Omental fat pad (tissue), 4 donors: Measurements from ENCODE around the gene PCDHGA4. TPM values are rescaled to one million over a fixed set of nuclear protein-coding genes. Genes with fewer than 3 reads are reported as not detected.
"Not testable (repeated sequence)": the region's sequence is repeated elsewhere in the genome, so short reads cannot be mapped to it uniquely, and the experiment has no call there.

Source experiments
- ATAC-seq: fragments of 150-250 bp; one replicate; pipeline ENCODE4 v1.9.1; 2016; ENCODE audit warnings: mild to moderate bottlenecking, moderate library complexity; ENCODE audit not compliant: low FRiP score
- DNase-seq: peaks from one replicate; pipeline ENCODE4 v3.0.0-alpha.2; 2019; ENCODE audit warnings: low spot score
- total RNA-seq, 4 donors: library from RNA; depleted of rRNA; stranded (reverse); fragments of >200 nt; gene quantifications; one replicate each; pipeline ENCODE4 v1.1.0, GENCODE V29; 2016
- TF ChIP-seq, protein P1 (sequence below), 3 donors: fragments of 450-650 bp; IDR thresholded peaks; one replicate each; pipeline ENCODE4 v1.5.1; 2016 to 2017; ENCODE audit warnings: antibody characterized with exemption in 3 of 3, mild to moderate bottlenecking in 3 of 3, moderate library complexity in 2 of 3

Gene PCDHGA4
- total RNA-seq, 4 donors from 2014 or later, result 2.6 to 9.0 (median 3.9) TPM

DNA sequence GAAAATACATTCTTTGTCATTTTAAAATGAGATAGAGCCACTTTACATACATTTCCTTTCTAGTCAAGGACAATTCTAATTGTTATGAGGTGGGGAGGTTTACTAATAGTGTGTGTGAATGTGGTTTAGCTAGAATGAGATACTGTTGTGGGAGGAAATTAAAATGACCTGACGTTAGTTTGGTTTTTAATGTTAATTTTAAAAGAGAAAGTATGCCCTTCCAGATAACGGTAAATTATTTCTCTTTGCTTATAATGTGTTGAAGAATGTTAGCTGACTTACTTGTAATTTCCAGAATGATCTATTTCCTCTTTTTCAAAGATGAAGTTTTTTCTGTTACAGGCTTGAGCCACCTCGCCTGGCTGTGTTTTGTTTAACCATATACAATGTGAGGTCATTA, 32.6 kb upstream of the PCDHGA4 start:
- no peak for DNase-seq
- TF ChIP-seq, protein P1, sequence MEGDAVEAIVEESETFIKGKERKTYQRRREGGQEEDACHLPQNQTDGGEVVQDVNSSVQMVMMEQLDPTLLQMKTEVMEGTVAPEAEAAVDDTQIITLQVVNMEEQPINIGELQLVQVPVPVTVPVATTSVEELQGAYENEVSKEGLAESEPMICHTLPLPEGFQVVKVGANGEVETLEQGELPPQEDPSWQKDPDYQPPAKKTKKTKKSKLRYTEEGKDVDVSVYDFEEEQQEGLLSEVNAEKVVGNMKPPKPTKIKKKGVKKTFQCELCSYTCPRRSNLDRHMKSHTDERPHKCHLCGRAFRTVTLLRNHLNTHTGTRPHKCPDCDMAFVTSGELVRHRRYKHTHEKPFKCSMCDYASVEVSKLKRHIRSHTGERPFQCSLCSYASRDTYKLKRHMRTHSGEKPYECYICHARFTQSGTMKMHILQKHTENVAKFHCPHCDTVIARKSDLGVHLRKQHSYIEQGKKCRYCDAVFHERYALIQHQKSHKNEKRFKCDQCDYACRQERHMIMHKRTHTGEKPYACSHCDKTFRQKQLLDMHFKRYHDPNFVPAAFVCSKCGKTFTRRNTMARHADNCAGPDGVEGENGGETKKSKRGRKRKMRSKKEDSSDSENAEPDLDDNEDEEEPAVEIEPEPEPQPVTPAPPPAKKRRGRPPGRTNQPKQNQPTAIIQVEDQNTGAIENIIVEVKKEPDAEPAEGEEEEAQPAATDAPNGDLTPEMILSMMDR (IDR thresholded peaks at IDR 0.05), result no peak
- no peak for ATAC-seq

DNA sequence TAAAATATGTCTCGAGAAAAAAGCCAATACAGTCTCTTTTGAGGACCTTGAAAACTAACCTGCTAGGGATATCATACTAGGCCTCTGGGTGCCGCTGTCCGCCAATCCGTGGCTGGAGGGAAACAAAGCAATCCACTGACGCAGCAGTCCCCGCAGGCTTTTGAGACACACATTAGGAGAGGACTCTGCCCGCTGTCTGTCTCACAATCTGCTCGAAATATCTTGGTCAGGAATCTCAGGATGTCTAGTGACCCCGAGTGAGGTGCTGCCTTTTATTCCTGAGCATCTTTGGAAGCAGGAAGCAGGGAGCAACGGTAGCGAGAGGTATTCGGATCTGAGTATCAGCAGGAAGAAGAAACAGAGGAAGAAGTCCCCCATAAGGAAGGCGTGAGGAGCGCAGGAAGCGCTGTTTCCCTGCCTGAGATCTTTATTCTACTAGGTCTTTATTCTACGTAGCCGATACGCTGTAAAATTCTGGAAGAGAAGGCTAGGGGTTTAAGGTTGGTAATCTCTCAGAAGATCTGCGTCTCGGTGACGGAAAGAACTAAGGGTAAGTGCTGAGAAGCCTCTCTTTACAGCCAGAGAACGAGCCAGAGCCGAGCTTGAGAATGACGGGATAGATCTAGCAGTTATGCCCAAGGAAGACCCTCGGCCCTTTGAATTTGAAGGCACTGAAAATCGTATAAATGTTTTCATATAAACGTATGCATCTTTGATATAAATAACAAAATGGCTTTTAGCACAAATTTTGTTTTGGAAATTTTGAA, 28.6 kb upstream of the PCDHGA4 start:
- no peak for DNase-seq
- TF ChIP-seq, protein P1 (IDR thresholded peaks at IDR 0.05), result no peak
- ATAC-seq, result peak; percentile 54

DNA sequence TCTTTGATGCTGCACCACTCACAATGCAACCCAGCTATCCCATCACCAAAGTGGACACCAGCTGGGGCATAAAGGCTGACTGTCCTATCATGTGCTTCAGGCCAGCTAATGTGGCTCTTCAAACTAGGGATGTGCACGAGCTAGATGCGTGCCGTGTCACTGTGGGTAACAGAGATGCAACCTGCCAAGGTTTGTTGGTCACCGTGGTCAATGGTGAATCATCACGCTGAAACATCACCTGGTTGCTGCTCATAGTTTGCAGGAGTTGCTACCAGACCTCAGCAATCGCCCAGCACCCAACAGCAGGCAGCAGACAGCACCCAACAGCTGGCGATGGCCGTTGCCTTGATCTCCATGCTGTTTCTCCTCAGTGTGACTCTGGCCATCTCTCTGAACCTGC, 26.6 kb upstream of the PCDHGA4 start:
- TF ChIP-seq, protein P1 (IDR thresholded peaks at IDR 0.05), result no peak
- DNase-seq (no peak), ATAC-seq (no peak)

DNA sequence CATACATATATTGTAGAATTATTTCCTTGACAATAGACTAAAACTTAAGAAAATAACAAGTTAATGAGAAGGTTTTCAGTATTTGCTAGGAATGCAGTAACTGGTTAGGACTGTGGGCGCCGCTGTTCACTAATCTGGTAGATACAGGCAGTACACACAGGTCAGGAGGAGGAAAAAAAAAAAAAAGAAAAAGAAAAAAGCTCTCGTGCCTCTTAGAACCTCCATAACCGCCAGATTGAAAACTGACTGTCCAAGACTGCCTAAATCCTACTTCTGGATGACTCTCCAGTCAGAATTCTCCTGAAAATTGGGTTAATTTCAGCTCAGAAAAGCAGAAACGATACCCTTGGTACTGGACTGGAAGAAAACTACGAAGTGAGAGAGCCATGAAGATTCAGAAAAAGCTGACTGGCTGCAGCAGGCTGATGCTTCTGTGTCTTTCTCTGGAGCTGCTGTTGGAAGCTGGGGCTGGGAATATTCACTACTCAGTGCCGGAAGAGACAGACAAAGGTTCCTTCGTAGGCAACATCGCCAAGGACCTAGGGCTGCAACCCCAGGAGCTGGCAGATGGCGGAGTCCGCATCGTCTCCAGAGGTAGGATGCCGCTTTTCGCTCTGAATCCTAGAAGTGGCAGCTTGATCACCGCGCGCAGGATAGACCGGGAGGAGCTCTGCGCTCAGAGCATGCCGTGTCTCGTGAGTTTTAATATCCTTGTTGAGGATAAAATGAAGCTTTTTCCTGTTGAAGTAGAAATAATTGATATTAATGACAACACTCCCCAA, 24.3 kb upstream of the PCDHGA4 start, which contains the start of gene PCDHGA1:
Gene PCDHGA1, plus strand, starts transcription at position 216 of the 782 bp plus-strand sequence.
- DNase-seq (no peak), ATAC-seq (no peak)
- TF ChIP-seq, protein P1 (IDR thresholded peaks at IDR 0.05), result no peak

DNA sequence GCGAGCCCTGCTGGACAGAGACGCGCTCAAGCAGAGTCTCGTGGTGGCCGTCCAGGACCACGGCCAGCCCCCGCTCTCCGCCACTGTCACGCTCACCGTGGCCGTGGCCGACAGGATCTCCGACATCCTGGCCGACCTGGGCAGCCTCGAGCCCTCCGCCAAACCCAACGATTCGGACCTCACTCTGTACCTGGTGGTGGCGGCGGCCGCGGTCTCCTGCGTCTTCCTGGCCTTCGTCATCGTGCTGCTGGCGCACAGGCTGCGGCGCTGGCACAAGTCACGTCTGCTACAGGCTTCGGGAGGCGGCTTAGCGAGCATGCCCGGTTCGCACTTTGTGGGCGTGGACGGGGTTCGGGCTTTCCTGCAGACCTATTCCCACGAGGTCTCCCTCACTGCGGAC, 22.2 kb upstream of the PCDHGA4 start:
- not testable (repeated sequence) for DNase-seq, ATAC-seq

DNA sequence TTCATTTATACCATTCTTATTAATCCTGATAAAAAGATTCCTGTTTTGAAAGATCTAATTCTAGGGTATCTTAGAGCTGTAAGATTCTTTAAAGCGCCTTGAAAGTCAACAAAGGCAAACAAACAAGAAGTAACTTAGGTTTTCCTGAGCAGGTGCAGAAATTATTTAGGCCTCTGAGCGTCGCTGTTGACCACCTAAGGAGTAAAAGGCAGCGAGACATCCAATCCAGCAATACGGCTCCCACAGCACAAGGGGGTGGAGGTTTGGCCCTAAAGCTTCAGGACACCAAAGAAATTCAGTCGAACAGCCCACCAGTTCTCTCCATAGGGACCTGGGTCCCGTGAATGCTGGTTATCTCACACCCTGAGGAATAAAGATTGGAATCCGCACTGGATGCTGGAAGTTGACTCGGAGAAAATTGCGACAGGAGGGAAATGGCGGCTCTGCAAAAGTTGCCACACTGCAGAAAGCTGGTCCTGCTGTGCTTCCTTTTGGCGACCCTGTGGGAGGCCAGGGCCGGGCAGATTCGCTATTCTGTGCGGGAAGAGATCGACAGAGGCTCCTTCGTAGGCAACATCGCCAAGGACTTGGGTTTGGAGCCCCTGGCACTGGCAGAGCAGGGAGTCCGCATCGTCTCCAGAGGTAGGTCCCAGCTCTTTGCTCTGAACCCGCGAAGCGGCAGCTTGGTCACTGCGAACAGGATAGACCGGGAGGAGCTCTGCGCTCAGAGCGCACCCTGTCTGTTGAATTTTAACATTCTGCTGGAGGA, 16.1 kb upstream of the PCDHGA4 start, which contains the start of gene PCDHGA2:
Gene PCDHGA2, plus strand, starts transcription at position 223 of the 769 bp plus-strand sequence.
- ATAC-seq (no peak), DNase-seq (no peak)
- TF ChIP-seq, protein P1 (IDR thresholded peaks at IDR 0.05), result no peak

DNA sequence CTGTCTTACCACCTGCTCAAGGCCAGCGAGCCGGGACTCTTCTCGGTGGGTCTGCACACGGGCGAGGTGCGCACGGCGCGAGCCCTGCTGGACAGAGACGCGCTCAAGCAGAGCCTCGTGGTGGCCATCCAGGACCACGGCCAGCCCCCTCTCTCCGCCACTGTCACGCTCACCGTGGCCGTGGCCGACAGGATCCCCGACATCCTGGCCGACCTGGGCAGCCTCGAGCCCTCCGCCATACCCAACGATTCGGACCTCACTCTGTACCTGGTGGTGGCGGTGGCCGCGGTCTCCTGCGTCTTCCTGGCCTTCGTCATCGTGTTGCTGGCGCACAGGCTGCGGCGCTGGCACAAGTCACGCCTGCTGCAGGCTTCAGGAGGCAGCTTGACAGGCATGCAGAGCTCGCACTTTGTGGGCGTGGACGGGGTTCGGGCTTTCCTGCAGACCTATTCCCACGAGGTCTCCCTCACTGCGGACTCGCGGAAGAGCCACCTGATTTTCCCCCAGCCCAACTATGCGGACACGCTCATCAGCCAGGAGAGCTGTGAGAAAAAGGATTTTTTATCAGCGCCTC, 14.0 kb upstream of the PCDHGA4 start:
- DNase-seq, ATAC-seq: not testable (repeated sequence)
